Kidney epithelial cell (primary cell): ENCODE data around the gene C6orf47. TPM values are rescaled to one million over a fixed set of nuclear protein-coding genes. Genes with fewer than 3 reads are reported as not detected.

ENCODE experiments used
- DNase-seq: peaks from one replicate; pipeline ENCODE4 v3.0.0-alpha.2; 2010; ENCODE audit warnings: low read depth
- H3K27me3 ChIP-seq: 2 replicates; pipeline ENCODE4 v1.6.0; 2011; ENCODE audit warnings: low read length; ENCODE audit not compliant: control insufficient read depth, insufficient read depth
- H3K36me3 ChIP-seq: 2 replicates; pipeline ENCODE4 v1.5.1; 2011; ENCODE audit warnings: low read length; ENCODE audit not compliant: control insufficient read depth, insufficient read depth
- H3K4me3 ChIP-seq: 2 replicates; pipeline ENCODE4 v1.5.1; 2011; ENCODE audit warnings: low read depth, mild to moderate bottlenecking, control low read depth, low read length
- CTCF ChIP-seq: IDR thresholded peaks from 2 replicates; pipeline ENCODE4 v1.5.1; 2011; ENCODE audit warnings: mild to moderate bottlenecking, moderate library complexity, low read length, control low read depth, inconsistent platforms; ENCODE audit not compliant: insufficient read depth, poor library complexity, severe bottlenecking
- total RNA-seq: library from RNA; depleted of rRNA; stranded (reverse); fragments of >200 nt; gene quantifications from 2 replicates; pipeline ENCODE4 v1.2.3, GENCODE V29; 2015

C6orf47 gene
- total RNA-seq, 1 donor from 2014 or later = 24.9 TPM

GRCh38 chr6:31702819-31703716, 42.5 kb upstream of the C6orf47 start, which contains the start of gene ABHD16A:
Gene ABHD16A, minus strand, starts transcription at chr6:31703324. Its CDS starts 43 bp downstream, at chr6:31703281.
- TF ChIP-seq CTCF = no peak
- peak within 1 kb of the TSS; percentile 81 for H3K4me3 ChIP-seq
- DNase-seq = peak; percentile 96
- H3K36me3 ChIP-seq = no peaks in the 10 kb centered on the region
- H3K27me3 ChIP-seq = no peaks in the 10 kb centered on the region

GRCh38 chr6:31702405-31702818, 41.8 kb upstream of the C6orf47 start:
- H3K36me3 ChIP-seq = no peaks in the 10 kb centered on the region
- peak overlapping the region; percentile 81 for H3K4me3 ChIP-seq
- no peaks in the 10 kb centered on the region for H3K27me3 ChIP-seq
- no peak for TF ChIP-seq CTCF
- DNase-seq = no peak

- H3K4me3 ChIP-seq = peak overlapping the region; percentile 81
- TF ChIP-seq CTCF = no peak
- DNase-seq = no peak
- no peaks in the 10 kb centered on the region for H3K36me3 ChIP-seq
- H3K27me3 ChIP-seq = no peaks in the 10 kb centered on the region
Measured at GRCh38 chr6:31701666-31702404, 41.3 kb upstream of the C6orf47 start.

GRCh38 chr6:31700740-31701401, 40.3 kb upstream of the C6orf47 start:
- Histone ChIP-seq H3K36me3 (no peaks in the 10 kb centered on the region), H3K27me3 (no peaks in the 10 kb centered on the region), H3K4me3 (no peak overlapping the region)
- TF ChIP-seq CTCF = no peak
- no peak for DNase-seq

GRCh38 chr6:31697555-31697954, 37.0 kb upstream of the C6orf47 start:
- no peaks in the 10 kb centered on the region for H3K36me3 ChIP-seq
- TF ChIP-seq CTCF = no peak
- no peak for DNase-seq
- H3K4me3 ChIP-seq = no peak overlapping the region
- H3K27me3 ChIP-seq = no peaks in the 10 kb centered on the region
